ENCODE results near the gene MEX3D. TPM values are rescaled to one million over a fixed set of nuclear protein-coding genes. Genes with fewer than 3 reads are reported as not detected.

The MEX3D gene
- total RNA-seq, 1 experiment from 2014 or later: 69.2 TPM

GRCh38 chr19:1512671-1513498 lies 55.2 kb downstream of the MEX3D start, which contains the start of gene ADAMTSL5:
Gene ADAMTSL5, minus strand, starts transcription at chr19:1513019. Its CDS starts 2,076 bp downstream, at chr19:1510943.
- ATAC-seq: peak; percentile 77
- no peak within 1 kb of the TSS for H2AFZ ChIP-seq (ENCODE audit: low read depth, low read length, poor library complexity, severe bottlenecking)
- no peak for DNase-seq (ENCODE audit: low read depth, low spot score)
- H3K9ac ChIP-seq (ENCODE audit: low read length): peak within 1 kb of the TSS; percentile 81
- peaks cover 10% of the 10 kb centered on the region; the same call in 1 of the 2 replicates for H3K79me2 ChIP-seq (ENCODE audit: insufficient read depth, low read length)
- intact Hi-C loops (cut with micrococcal nuclease): no loop called here
- no peaks in the 10 kb centered on the region for H3K9me3 ChIP-seq (ENCODE audit: control insufficient read depth in 1 of 2, insufficient read depth in 1 of 2, low read depth in 1 of 2, low read length in 2 of 2)
- ChIA-PET RAD21 (ENCODE audit: low non-redundant PET in 1 of 2, low total read pairs in 2 of 2, uncharacterized antibody in 2 of 2, unreplicated experiment in 2 of 2) (no interaction called here), CTCF (no interaction called here), POLR2A (no interaction called here)
- peak within 1 kb of the TSS; percentile 80 for H3K27ac ChIP-seq (ENCODE audit: low read depth, low read length)
- no peaks in the 10 kb centered on the region for H3K36me3 ChIP-seq (ENCODE audit: control insufficient read depth in 1 of 2, insufficient read depth in 2 of 2, low read length in 2 of 2)
- peak within 1 kb of the TSS; percentile 97 for H3K4me2 ChIP-seq (ENCODE audit: low read length)
- no peaks in the 10 kb centered on the region for H3K9me2 ChIP-seq (ENCODE audit: insufficient read depth)
- H3K4me1 ChIP-seq (ENCODE audit: control insufficient read depth in 1 of 2, insufficient read depth in 2 of 2, low read length in 2 of 2): peaks cover 26 to 60% of the 10 kb centered on the region in 2 experiments
- BruUV-seq (replicated peaks): TSS peak; percentile 67
- peak within 1 kb of the TSS; percentile 94 to 98 for H3K4me3 ChIP-seq (replicated peaks in 1 of 2; ENCODE audit: low read depth in 1 of 2, low read length in 2 of 2)
- no peaks in the 10 kb centered on the region for H3K27me3 ChIP-seq (ENCODE audit: insufficient read depth, low read length)
- no peaks in the 10 kb centered on the region for H4K20me1 ChIP-seq (ENCODE audit: insufficient read depth)
- TF ChIP-seq MAX (IDR thresholded peaks at IDR 0.05) (0 out of 2 replicates have a peak, but pooled peaks have one; percentile 22), POLR2A (IDR thresholded peaks at IDR 0.05; ENCODE audit: borderline replicate concordance, extremely low read depth, insufficient read depth, insufficient read length) (peak; percentile 67), TCF7L2 (IDR thresholded peaks at IDR 0.05; ENCODE audit: borderline replicate concordance, extremely low read depth, insufficient read depth, insufficient read length) (peak; percentile 21), POLR2AphosphoS5 (IDR thresholded peaks at IDR 0.05; ENCODE audit: low read depth, low read length) (peak; percentile 88), ZFX (IDR thresholded peaks at IDR 0.05) (peak; percentile 45; the same call in 1 of the 2 replicates), EZH2 (IDR thresholded peaks at IDR 0.05) (no peak), EZH2phosphoT487 (IDR thresholded peaks at IDR 0.05; ENCODE audit: borderline replicate concordance) (no peak)
- TF ChIP-seq, protein P1, sequence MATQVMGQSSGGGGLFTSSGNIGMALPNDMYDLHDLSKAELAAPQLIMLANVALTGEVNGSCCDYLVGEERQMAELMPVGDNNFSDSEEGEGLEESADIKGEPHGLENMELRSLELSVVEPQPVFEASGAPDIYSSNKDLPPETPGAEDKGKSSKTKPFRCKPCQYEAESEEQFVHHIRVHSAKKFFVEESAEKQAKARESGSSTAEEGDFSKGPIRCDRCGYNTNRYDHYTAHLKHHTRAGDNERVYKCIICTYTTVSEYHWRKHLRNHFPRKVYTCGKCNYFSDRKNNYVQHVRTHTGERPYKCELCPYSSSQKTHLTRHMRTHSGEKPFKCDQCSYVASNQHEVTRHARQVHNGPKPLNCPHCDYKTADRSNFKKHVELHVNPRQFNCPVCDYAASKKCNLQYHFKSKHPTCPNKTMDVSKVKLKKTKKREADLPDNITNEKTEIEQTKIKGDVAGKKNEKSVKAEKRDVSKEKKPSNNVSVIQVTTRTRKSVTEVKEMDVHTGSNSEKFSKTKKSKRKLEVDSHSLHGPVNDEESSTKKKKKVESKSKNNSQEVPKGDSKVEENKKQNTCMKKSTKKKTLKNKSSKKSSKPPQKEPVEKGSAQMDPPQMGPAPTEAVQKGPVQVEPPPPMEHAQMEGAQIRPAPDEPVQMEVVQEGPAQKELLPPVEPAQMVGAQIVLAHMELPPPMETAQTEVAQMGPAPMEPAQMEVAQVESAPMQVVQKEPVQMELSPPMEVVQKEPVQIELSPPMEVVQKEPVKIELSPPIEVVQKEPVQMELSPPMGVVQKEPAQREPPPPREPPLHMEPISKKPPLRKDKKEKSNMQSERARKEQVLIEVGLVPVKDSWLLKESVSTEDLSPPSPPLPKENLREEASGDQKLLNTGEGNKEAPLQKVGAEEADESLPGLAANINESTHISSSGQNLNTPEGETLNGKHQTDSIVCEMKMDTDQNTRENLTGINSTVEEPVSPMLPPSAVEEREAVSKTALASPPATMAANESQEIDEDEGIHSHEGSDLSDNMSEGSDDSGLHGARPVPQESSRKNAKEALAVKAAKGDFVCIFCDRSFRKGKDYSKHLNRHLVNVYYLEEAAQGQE (IDR thresholded peaks at IDR 0.05; ENCODE audit: low read depth): no peak

Measured in HCT116 (cell line).